ENCODE results near the gene TMEM120A. TPM values are rescaled to one million over a fixed set of nuclear protein-coding genes. Genes with fewer than 3 reads are reported as not detected.

TMEM120A gene
- 26.0 and 41.9 TPM in 2 replicates for total RNA-seq

DNA sequence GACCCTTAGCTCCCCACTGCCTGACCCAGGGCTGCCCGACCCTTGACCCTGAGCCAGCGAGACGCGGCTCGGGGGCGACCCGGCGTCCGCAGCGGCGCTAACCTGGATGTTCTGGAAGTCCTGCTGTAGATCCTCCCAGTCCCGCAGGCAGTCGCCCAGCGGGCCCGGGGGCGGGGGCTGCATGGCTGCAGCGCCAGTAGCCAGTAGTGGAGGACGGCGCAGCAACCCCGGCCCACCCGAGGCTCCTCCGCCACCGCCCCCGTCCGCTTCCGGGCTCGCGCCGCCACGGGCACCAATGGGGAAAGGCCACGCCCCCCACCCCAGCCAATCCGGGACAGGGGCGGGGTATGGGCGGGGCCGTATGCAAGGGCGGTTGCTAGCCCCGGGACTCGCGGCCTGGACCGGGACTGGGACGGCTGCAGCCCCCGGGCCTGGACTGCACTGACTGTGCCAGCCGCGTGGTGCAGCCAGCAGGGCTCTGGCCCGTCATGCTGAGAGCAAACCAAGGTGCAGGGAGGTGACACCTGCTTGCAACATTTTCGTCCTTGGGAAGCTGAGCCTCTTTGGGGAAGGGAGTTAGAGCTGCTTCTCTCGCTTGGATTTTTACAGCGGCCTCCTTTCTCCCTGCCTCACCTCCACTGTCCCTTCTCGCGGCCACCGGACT, at the start of gene TMEM120A:
Gene TMEM120A, minus strand, starts transcription at position 208 of the 664 bp plus-strand sequence. Its CDS starts 25 bp downstream, at position 183.

Small RNAs within 50 kb of the gene (small RNA-seq; reads per million reads assigned to genes)
- gene SNORA14A: 31.7 reads per million, percentile 97 among the genes with 10 or more reads in this experiment

Other genes with a start within 250 kb of the TMEM120A start
- gene CCL26, start 222.4 kb downstream of the TMEM120A start, total RNA-seq: 0.37 TPM in 1 of 2 replicates, not detected in the other
- not detected in 2 replicates for gene CCL24, start 180.8 kb downstream of the TMEM120A start, total RNA-seq
- gene RHBDD2, start 115.6 kb downstream of the TMEM120A start, total RNA-seq: 14.3 and 15.8 TPM in 2 replicates
- 175 and 190 TPM in 2 replicates for gene POR, start 79.4 kb downstream of the TMEM120A start, total RNA-seq
- gene STYXL1, start 53.4 kb upstream of the TMEM120A start, total RNA-seq: 26.8 and 38.9 TPM in 2 replicates
- gene MDH2, start 53.5 kb upstream of the TMEM120A start, total RNA-seq: 48.1 and 48.5 TPM in 2 replicates
- 0.98 and 1.1 TPM in 2 replicates for gene SRRM3, start 207.3 kb upstream of the TMEM120A start, total RNA-seq

Data from subcutaneous preadipocyte (primary cell).